Measurements from ENCODE around the gene EMILIN1. TPM values are rescaled to one million over a fixed set of nuclear protein-coding genes. Genes with fewer than 3 reads are reported as not detected.

EMILIN1 gene
- total RNA-seq, 1 donor from 2014 or later: 1.4 TPM

DNA sequence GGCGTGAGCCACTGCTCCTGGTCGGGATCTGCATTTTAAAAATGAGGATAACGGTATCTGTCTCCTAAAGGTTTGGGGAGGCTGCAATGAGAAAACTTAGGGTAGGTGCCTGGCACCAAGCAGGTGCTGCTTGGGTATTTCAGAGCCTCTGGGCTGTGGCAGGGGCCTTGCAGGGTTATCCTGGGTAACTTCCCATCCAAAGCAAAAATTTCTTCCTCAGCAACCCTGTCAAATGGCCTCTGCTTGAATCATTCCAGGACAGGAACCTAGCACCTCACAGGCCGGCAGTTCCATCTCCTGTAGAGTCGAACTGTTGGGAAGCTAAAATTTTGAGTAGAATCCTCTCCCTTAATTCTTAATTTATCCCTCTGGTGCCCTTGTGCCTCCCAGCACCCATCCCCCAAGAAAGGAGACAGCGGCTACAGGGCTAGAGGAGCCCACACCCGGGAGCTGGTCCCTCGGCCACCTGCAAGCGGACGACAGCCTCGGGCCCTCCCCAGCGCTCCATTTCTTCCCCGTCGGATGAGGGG lies 39.6 kb downstream of the EMILIN1 start:
- intact Hi-C loops (cut with micrococcal nuclease): loop anchor here (2.0 kb wide), 1 partner anchor 17 kb away; the partner anchor contains the start of gene PREB

DNA sequence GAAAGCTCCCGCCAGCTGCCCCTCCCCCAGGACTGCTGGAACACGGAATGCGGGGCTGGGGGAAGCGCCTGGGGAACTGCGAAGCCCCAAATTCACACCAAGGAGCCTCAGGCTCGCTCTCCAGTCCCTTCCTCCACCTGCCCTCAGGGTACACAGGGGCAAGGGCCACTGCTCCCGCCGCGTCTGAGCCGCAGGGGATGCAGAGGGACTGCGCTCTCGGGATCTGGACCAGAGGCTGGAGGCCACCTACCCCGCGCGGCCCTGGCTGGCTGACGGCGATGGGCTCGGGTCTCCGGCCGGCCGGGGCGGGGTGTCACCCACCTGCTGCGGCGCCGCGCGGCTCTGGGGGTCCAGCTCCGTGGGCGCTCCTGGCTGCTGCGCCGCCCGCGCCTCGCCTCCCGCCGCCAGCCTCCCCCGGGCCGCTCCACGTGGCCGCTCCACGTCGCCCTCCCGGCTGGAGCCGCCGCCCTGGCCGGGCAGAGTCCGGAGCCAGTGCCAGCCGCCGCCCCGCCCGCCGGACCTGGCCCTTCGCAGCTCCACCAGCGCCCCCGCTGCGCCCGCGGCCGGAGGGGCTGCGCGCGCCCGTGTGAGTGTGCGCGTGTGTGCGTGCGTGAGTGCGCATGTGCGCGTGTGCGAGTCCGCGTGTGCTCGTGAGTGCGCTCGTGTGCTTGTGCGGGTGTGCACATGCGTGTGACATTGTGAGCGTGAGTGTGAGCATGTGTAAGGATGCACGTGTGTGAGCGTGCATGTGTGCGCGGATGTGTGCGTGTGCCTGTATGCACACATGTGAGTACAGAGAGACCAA lies 40.3 kb downstream of the EMILIN1 start, which contains the start of gene CGREF1:
CGREF1 (minus strand) TSS at position 604 of the 805 bp plus-strand sequence. CDS start 14,762 bp downstream, outside the sequence.
- intact Hi-C loops (cut with micrococcal nuclease): loop anchor here (2.0 kb wide), 1 partner anchor 16 kb away; the partner anchor contains the start of gene PREB

DNA sequence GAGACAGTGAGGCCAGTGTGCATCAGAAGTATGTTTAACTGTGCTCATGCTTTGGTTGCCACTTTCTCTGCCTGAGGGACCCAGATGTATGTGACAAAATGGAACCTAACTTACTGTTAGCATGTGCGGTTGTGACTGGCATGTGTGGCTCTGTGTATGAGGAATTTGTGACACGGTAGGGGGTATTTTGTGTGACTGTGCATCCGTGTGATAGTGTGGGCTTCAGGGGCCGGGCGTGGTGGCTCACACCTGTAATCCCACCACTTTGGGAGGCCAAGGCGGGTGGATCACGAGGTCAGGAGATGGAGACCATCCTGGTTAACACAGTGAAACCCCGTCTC lies 40.9 kb downstream of the EMILIN1 start:
- intact Hi-C loops (cut with micrococcal nuclease): loop anchor here (2.0 kb wide), 1 partner anchor 16 kb away; the partner anchor contains the start of gene PREB

DNA sequence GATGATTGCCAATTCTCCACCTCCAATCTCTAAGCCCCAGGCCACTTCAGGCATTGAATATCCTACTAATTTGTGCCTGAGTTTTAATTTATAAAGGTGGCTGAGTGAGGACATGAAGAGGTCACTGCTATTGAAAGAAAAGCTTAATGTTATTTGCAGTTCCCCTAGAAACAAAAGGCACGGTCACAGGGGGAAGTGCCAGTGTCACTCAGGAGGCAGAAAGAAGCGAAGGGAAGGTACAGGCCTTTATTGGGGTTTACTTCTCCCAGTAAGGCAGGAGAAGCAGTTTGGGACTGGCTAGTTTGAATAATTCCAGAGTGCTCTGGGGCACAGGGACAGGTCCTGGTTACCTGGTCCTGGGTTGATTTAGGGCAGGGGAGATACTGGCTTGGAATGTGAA lies 43.5 kb downstream of the EMILIN1 start:
- intact Hi-C loops (cut with micrococcal nuclease): no loop called here

DNA sequence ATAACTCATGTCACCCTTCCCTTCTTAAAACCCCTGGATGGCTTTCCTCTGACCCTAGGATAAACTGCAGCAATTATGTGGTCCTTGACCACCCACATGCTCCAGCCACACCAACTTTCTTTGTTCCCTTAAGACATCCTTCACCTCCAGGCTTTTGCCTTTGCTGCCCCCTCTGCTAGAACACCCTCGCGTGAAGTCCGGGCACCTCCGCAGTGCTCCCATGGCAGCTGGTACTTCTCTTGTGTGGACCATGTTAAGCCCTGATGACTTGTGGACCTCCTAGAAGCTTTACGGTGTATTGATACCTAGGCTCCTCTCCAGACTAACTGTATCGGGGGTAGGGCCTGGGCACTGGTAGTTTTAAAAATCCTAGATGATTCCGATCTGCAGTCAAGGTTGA lies 44.4 kb downstream of the EMILIN1 start:
- intact Hi-C loops (cut with micrococcal nuclease): loop anchor here (1.0 kb wide), 4 partner anchors 12 to 95 kb away; partner anchors contain the start of genes ATRAID, CAD, PREB and SLC5A6

DNA sequence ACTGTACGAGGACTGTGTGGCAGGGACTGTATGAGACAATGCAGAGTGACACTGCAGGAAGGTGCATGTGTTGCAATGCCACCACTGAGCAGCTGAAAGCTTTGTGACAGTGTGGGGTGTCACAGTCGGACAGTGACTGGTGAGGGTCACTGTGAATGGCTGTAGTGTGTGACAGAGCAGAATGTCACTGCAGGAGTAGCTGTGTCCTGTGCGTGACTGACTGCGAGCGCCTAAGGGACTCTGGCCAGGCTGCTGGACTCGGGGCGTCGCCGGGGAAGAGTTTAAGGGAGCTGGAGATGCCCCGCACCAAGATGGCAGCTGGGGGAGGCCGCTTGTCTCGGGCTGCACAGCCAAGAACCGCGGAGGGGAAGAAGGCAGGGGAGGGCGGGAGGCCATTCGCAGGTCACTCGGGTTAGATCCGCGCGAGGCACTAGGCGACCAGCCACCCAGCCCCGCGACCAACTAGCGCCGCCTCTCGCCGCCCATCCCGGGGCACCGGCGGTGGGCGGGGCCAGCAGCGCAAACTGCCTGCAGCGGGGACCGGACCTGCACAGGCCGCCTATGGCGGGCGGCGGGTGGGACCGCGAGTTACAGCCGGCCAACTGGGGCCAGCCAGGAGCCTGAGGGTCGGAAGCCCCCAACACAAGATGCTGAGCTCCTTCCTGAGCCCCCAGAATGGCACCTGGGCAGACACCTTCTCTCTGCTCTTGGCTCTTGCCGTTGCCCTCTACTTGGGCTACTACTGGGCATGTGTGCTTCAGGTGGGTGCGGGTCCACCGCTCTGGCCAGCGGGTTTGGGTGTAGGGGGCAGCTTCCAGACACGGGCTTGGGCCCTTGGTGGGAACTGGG lies 45.1 kb downstream of the EMILIN1 start, which contains the start of gene ABHD1:
ABHD1 (plus strand) TSS at position 514 of the 849 bp plus-strand sequence; CDS start at position 648, 134 bp downstream.
- intact Hi-C loops (cut with micrococcal nuclease): loop anchor here (1.0 kb wide), 4 partner anchors 11 to 94 kb away; partner anchors contain the start of genes ATRAID, CAD, PREB and SLC5A6

DNA sequence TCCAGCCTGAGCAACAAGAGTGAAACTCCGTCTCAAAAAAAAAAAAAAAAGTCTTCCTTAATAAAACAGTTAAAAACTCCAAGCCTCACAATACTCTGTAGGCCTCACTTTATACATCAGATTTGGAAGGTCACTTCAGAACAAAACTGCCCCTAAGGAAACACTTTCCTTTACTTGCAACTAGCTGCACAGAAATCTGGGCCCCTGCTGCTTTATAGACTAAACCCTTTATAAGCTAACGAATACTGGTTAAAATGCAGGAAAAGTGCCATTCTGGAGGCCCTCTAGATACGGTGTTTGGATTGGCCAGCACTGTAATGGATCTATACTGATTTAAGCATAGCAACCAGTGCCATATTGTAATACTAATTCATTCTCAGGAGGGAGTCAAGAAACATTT lies 46.7 kb downstream of the EMILIN1 start:
- intact Hi-C loops (cut with micrococcal nuclease): no loop called here

DNA sequence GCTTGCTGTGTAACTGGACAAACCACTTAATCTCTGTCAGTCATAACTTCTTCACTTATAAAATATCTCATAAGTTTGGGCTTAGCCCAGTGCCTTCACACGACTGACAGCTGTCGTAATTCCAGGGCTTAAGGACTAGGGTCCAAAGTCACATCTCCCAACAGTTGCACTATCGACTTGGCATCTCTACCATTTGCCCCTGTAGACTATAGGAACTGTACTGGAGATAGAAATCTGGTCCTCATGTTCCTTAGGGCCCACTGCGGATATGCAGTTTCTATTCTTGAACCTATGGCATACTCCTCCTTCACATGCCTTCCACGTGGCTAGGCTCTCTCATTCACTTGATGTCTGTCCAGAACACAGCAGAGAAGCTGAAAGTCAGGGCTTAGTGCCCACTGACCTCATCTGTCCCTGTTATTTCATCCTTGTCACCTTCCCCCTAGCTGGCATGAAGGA lies 47.9 kb downstream of the EMILIN1 start:
- intact Hi-C loops (cut with micrococcal nuclease): no loop called here

DNA sequence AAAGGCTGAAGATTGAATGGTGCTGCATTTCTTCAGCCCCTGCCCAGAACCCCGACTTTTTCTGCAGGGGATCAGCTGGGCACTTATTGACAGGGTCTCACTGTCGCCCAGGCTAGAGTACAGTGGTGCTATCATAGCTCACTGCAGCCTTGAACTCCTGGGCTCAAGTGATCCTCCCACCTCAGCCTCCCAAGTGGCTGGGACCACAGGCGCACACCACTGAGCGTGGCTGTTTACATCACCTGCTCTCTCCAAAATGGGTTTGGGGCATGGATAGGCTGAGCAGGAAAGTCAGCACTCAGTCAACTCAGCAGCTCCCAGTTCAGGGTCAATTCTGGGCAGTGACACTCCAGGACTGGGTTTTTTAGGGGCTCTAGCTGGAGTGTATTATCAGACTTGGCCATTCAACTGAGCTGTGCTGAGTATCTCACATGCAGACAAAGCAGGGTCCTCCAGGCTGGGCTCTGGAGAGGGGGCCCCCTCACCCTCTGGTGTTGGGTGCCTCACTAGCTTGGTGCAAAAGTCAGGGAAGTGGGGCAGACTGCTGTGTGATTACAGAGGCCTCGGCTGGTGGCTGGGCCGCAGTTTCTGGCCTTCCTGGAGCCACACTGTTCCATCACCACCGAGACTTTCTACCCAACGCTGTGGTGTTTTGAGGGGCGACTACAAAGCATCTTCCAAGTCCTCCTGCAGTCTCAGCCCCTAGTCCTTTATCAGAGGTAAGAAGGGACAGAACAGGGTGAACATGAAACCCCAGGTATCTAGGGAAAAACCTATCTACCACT lies 49.7 kb downstream of the EMILIN1 start:
- intact Hi-C loops (cut with micrococcal nuclease): no loop called here

DNA sequence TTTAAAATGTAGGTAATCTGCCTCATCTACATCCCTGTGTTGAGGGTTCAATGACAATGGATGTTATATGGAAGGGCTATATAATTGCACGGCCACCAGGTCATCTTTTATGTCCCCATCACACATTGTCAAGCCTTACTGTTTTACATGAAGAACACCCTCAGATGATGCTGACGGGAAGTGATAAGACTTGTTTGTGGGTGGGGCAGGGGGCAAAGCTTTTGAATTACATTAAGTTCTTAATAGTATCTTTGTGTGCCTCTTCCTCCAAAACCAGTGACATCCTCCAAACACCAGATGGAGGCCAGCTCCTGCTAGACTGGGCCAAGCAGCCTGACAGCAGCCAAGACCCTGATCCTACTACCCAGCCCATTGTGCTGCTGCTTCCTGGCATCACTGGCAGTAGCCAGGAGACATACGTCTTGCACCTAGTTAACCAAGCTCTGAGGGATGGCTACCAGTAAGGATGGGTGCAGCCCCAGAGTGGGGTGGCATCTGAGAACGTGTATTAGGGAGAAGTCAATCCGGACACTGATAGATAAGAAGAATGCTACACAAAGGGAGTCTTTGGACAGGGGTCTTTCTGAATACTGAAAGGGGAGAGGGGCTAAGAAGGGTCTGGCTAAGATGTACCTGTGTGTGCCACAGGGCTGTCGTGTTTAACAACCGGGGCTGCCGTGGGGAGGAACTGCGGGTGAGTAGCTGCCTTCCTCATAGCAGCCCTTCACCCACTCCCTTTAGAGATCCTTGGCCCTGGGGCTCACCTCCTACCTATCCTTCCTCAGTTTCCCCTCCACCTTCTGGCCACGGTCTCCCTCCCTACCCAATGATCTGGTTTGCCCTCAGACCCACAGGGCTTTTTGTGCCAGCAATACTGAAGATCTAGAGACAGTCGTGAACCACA lies 50.5 kb downstream of the EMILIN1 start:
- intact Hi-C loops (cut with micrococcal nuclease): no loop called here

DNA sequence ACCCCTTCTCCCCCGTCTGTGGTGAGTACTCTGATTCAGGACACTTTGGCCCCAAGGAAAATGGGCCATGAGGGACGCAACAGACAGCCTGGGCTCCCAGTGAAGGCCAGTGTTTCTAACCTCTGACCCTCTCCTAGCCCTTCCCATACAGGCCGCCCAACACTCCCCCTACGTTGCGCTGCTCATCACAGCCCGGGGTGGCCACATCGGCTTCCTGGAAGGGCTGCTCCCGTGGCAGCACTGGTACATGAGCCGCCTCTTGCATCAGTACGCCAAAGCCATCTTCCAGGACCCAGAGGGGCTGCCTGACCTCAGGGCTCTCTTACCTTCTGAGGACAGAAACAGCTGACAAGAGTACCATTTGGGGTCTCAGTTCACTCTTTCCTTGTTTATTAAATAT lies 52.0 kb downstream of the EMILIN1 start:
- intact Hi-C loops (cut with micrococcal nuclease): loop anchor here (5.0 kb wide), 3 partner anchors 242 to 1262 kb away; partner anchors contain the start of genes EIF2B4, FOSL2, SLC4A1AP and SNX17

DNA sequence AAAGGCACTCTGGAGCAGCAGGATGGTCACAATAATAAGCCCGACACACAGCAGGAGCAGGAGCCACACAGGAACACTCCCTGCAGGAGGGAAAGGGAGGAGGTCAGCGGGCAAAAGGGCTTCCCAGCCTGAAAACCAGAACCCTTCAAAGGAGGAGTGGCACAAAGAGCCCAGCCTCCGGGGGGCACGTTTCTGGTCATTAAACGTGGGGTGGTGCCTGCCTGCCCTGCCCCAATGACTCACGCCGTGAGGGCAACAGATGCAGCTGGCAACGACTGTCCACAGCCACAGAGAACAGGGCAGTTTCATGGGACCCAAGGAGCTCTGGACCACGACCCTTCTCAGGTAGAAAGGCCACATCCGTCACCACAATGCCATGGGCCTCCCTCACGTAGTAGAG lies 53.0 kb downstream of the EMILIN1 start:
- intact Hi-C loops (cut with micrococcal nuclease): loop anchor here (5.0 kb wide), 3 partner anchors 241 to 1261 kb away; partner anchors contain the start of genes EIF2B4, FOSL2, SLC4A1AP and SNX17

DNA sequence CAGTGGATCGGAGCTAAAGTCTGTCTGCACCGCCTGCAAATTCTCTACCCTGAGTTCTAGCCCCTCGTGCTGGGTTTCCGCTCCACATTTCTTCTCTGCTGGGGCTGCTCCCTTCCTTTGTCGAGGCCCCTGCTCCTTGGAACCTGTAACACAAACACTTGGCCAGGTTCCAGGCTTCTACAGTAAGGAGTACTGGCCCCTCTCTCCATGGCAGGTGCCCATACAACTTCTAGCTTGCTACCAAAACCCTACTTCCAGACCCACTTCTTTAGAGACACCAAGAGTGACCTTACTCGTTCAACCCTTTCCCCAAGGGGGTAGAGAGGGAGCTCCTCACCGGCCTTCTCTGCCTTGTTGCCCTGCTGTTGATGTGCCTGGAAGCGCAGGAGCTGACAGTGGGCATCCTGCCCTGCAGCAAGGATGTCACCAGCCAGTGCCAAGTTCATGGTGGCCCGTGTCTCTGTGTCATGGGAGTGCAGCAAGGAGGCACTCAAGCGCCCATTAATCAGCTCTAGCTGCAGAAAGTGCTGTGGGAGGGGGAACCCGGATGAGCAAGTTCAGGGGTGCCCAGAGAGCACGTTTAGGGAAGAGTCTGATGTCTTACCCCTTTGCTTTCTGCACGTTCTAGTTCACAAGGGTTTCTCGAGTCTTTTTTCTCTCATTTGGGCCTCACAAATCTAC lies 54.9 kb downstream of the EMILIN1 start:
- intact Hi-C loops (cut with micrococcal nuclease): loop anchor here (5.0 kb wide), 3 partner anchors 239 to 1259 kb away; partner anchors contain the start of genes EIF2B4, FOSL2, SLC4A1AP and SNX17

DNA sequence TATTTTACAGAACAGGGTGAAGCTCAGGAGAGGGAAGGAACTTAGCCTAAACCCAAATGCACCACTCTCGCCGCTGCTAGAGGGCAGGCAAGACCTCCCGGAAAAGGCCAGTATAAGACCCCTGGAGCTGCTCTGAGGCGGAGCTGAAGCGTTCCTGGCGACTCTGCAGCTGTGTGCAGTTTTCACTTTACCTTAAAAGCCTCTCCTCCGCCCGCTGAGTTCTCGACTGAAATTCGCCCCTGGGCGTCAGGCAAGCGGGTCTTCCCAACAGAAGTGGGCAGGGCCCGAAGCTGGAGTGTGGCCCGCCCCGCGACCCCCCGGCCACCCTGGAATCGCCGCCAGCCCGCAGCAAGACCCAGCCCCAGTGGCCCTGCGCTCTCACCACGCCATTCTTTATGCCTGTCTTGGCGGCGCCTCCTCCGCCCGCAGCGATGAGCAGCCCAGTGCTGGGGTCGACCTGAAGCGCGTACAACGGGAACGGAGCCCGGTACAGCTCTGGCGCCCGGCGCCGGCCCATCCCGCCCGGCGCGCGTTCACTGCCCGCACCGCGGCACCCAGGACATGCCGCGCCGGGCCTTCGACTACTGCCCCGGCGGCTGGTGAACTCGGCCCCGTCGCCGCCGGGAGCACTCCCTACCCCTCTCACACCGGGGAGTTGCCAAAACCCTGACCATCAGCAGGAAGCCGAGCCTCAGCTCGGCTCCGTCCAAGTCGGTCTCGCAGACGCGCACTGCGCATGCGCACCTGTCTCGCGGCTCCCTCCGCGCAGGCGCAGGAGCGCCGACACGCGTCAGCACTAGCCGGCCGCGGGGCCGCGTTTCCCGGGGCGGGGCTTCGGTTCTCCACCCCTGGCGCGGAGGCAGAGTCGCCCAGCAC lies 55.7 kb downstream of the EMILIN1 start, which contains the start of gene PREB:
PREB (minus strand) TSS at position 732 of the 876 bp plus-strand sequence; CDS start at position 517, 215 bp downstream.
- intact Hi-C loops (cut with micrococcal nuclease): loop anchor here (1.0 to 5.0 kb wide), 15 partner anchors 11 to 1258 kb away; partner anchors contain the start of genes ABHD1, AGBL5, ATRAID and CAD

DNA sequence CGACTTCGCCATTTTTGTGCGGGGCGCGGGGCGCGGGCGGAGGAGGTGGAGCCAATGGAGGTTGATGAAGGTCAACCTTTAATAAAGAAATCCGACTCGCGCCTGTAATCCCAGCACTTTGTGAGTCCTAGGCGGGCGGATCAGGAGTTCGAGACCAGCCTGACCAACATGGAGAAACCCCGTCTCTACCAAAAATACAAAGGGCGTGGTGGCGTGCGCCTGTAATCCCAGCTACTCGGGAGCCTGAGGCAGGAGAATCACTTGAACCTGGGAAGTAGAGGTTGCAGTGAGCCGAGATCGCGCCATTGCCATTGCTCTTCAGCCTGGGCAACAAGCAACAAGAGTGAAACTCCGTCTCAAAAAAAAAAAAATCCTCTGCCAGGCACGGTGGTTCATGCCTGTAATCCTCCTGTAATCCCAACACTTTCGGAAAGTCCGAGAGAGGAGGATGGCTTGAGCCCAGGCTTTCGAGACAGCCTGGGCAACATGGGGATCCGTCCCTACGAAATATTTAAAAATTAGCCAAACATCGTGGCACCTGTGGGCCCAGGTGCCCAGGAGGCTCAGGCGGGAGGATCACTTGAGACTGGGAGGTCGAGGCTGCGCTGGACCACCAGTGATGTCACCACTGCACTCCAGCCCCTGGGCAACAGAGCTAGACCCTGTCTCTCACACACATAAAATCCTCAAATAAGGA lies 56.5 kb downstream of the EMILIN1 start:
- intact Hi-C loops (cut with micrococcal nuclease): loop anchor here (1.0 to 5.0 kb wide), 15 partner anchors 12 to 1257 kb away; partner anchors contain the start of genes ABHD1, AGBL5, ATRAID and CAD

DNA sequence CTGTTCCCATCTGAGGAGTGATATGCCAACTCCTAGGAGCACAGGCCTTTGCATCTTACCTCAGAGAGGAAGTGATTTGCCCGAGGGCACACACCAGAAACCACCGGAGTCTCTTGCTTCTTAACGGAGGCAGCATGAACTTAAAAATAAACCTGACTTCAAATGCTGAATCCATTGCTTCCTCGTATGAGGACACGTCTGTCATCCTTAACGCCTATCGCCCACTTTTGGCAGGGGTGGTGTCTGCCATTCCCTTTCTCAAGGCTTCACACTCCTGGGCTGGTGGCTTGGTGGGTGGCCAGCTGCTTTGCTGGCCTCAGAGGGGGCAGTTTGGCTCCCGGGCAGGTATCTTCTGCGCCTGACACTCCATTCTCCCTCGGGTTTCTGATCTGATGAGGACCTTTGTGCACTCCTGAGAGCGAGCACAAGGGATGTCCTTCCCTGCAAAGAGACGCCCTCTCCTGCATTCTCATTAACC lies 57.1 kb downstream of the EMILIN1 start:
- intact Hi-C loops (cut with micrococcal nuclease): loop anchor here (2.0 kb wide), 2 partner anchors 17 to 351 kb away; partner anchors contain the start of gene CGREF1
